K562 (cell line): ENCODE measurements around the gene ACHE. TPM values are rescaled to one million over a fixed set of nuclear protein-coding genes. Genes with fewer than 3 reads are reported as not detected.

ENCODE experiments used
- ARHGAP35 ChIP-seq: fragments of 450-650 bp; IDR thresholded peaks from 2 replicates; pipeline ENCODE4 v1.6.1; 2018; ENCODE audit not compliant: partially characterized antibody
- ETV5 ChIP-seq: sonication (generic); formaldehyde crosslinking; IDR thresholded peaks from 2 replicates; pipeline ENCODE4 v1.4.0; 2020; ENCODE audit warnings: low read depth, mild to moderate bottlenecking, missing genetic modification reagents
- MAZ ChIP-seq, 2 experiments: fragments of 450-650 bp in 1 of 2; sonication (generic) in 1 of 2; formaldehyde crosslinking; IDR thresholded peaks in 1 of 2; conservative IDR thresholded peaks in 1 of 2; 2 replicates each; pipeline versions ENCODE4 v1.4.0 to v1.5.0; 2020; ENCODE audit warnings: mild to moderate bottlenecking in 1 of 2, missing genetic modification reagents in 1 of 2
- TEAD4 ChIP-seq, 2 experiments: sonication (generic) in 1 of 2; formaldehyde crosslinking in 1 of 2; IDR thresholded peaks; 2 replicates each; pipeline versions ENCODE4 v1.6.1 to v1.8.0; 2012 to 2022; ENCODE audit warnings: borderline replicate concordance in 1 of 2, inconsistent platforms in 1 of 2, low read length in 1 of 2, mild to moderate bottlenecking in 1 of 2, missing genetic modification reagents in 1 of 2
- microRNA-seq: library from miRNA; unstranded; fragments of <30 nt; microRNA quantifications from one replicate; pipeline ENCODE4, GENCODE V29; 2018; ENCODE audit warnings: borderline microRNAs expressed
- polyA plus RNA-seq, 8 experiments: library from polyadenylated mRNA; depleted of rRNA in 4 of 8; stranded (reverse) in 5 of 8; unstranded in 3 of 8; fragments of >200 nt; fragmentation: Nextera tagmentation in 2 of 8; fragmentation: Illumina TruSeq in 1 of 8; extraction: Ambion mirVana in 2 of 8; extraction: Trizol in 1 of 8; gene quantifications; 2 replicates each; pipeline versions ENCODE4 v1.2.1 to v1.2.3, GENCODE V29; 2011 to 2014; ENCODE audit warnings: inconsistent platforms in 1 of 8, missing spikeins in 1 of 8
- small RNA-seq: library from RNA; depleted of rRNA; stranded (forward); fragments of <200 nt; gene quantifications from one replicate; pipeline ENCODE3, GENCODE V24; 2014
- total RNA-seq, 7 experiments: library from RNA; depleted of rRNA in 6 of 7; stranded (reverse); fragments of >200 nt in 6 of 7; fragmentation: Illumina TruSeq in 2 of 7; extraction: Trizol in 2 of 7; gene quantifications; 2 replicates each; pipeline versions ENCODE4 v1.2.1 to v1.2.3, GENCODE V29; 2011 to 2021; ENCODE audit warnings: low replicate concordance in 1 of 7
- TF ChIP-seq, protein P1 (sequence below): IDR thresholded peaks from 3 replicates; pipeline ENCODE4 v1.6.1; 2011; ENCODE audit warnings: borderline replicate concordance, mild to moderate bottlenecking, moderate library complexity; ENCODE audit not compliant: insufficient read length; ENCODE audit errors: extremely low read depth
- TF ChIP-seq, protein P2 (sequence below), 2 experiments: fragments of 450-650 bp; IDR thresholded peaks; 2 replicates each; pipeline ENCODE4 v1.6.1; 2018; ENCODE audit warnings: mild to moderate bottlenecking in 2 of 2, low read depth in 1 of 2; ENCODE audit not compliant: partially characterized antibody in 2 of 2
- TF ChIP-seq, protein P3 (sequence below): fragments of 250-450 bp; sonication (Bioruptor Pico); IDR thresholded peaks from 2 replicates; pipeline ENCODE4 v1.5.0; 2022; ENCODE audit warnings: mild to moderate bottlenecking

ACHE gene
- total and polyA plus RNA-seq, 9 of the 15 experiments (the other 6 are each of a cell fraction or from before 2014, with no cell fraction given): 0.04 to 8.8 (median 1.9) TPM

DNA sequence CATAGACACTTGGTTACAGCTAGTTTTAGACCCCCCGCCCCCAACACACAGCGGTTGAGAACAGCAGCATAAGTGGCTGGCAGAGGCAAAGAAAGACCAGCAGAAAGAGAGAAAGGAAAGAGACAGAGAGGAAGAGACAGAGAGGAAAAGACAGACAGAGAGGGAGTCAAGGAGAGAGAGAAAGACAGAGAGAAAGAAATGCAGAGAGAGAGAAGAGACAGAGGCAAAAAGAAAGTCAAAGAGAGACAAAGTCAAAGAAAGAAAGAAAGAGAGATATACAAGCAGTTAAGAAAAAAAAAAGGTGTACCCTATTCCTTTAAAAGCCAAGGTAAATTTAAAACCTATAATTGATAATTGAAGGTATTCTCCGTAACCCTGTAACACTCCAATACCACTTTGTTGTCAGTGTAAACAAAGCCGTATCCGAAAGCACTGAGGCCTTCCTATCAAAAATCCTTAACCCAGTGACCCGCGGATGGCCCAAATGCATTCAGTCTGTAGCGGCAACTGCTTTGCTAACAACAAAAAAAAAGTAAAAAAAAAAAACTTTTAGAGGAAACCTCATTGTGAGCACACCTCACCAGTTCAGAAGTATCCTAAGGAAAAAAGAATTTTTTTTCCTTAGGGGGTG lies 55.1 kb downstream of the ACHE start (continued):
- TF ChIP-seq, protein P1, sequence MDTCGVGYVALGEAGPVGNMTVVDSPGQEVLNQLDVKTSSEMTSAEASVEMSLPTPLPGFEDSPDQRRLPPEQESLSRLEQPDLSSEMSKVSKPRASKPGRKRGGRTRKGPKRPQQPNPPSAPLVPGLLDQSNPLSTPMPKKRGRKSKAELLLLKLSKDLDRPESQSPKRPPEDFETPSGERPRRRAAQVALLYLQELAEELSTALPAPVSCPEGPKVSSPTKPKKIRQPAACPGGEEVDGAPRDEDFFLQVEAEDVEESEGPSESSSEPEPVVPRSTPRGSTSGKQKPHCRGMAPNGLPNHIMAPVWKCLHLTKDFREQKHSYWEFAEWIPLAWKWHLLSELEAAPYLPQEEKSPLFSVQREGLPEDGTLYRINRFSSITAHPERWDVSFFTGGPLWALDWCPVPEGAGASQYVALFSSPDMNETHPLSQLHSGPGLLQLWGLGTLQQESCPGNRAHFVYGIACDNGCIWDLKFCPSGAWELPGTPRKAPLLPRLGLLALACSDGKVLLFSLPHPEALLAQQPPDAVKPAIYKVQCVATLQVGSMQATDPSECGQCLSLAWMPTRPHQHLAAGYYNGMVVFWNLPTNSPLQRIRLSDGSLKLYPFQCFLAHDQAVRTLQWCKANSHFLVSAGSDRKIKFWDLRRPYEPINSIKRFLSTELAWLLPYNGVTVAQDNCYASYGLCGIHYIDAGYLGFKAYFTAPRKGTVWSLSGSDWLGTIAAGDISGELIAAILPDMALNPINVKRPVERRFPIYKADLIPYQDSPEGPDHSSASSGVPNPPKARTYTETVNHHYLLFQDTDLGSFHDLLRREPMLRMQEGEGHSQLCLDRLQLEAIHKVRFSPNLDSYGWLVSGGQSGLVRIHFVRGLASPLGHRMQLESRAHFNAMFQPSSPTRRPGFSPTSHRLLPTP: no peak
- TF ChIP-seq, protein P2, sequence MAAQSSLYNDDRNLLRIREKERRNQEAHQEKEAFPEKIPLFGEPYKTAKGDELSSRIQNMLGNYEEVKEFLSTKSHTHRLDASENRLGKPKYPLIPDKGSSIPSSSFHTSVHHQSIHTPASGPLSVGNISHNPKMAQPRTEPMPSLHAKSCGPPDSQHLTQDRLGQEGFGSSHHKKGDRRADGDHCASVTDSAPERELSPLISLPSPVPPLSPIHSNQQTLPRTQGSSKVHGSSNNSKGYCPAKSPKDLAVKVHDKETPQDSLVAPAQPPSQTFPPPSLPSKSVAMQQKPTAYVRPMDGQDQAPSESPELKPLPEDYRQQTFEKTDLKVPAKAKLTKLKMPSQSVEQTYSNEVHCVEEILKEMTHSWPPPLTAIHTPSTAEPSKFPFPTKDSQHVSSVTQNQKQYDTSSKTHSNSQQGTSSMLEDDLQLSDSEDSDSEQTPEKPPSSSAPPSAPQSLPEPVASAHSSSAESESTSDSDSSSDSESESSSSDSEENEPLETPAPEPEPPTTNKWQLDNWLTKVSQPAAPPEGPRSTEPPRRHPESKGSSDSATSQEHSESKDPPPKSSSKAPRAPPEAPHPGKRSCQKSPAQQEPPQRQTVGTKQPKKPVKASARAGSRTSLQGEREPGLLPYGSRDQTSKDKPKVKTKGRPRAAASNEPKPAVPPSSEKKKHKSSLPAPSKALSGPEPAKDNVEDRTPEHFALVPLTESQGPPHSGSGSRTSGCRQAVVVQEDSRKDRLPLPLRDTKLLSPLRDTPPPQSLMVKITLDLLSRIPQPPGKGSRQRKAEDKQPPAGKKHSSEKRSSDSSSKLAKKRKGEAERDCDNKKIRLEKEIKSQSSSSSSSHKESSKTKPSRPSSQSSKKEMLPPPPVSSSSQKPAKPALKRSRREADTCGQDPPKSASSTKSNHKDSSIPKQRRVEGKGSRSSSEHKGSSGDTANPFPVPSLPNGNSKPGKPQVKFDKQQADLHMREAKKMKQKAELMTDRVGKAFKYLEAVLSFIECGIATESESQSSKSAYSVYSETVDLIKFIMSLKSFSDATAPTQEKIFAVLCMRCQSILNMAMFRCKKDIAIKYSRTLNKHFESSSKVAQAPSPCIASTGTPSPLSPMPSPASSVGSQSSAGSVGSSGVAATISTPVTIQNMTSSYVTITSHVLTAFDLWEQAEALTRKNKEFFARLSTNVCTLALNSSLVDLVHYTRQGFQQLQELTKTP (IDR thresholded peaks at IDR 0.05; ENCODE audit: low read depth in 1 of 2, partially characterized antibody in 2 of 2): peak; percentile 77 to 84
- TF ChIP-seq, protein P3, sequence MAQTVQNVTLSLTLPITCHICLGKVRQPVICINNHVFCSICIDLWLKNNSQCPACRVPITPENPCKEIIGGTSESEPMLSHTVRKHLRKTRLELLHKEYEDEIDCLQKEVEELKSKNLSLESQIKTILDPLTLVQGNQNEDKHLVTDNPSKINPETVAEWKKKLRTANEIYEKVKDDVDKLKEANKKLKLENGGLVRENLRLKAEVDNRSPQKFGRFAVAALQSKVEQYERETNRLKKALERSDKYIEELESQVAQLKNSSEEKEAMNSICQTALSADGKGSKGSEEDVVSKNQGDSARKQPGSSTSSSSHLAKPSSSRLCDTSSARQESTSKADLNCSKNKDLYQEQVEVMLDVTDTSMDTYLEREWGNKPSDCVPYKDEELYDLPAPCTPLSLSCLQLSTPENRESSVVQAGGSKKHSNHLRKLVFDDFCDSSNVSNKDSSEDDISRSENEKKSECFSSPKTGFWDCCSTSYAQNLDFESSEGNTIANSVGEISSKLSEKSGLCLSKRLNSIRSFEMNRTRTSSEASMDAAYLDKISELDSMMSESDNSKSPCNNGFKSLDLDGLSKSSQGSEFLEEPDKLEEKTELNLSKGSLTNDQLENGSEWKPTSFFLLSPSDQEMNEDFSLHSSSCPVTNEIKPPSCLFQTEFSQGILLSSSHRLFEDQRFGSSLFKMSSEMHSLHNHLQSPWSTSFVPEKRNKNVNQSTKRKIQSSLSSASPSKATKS (CRISPR knock-in tag): no peak
- TF ChIP-seq TEAD4 (IDR thresholded peaks at IDR 0.05; ENCODE audit: low read length): no peak
- no peak for TF ChIP-seq TEAD4 (CRISPR knock-in tag; IDR thresholded peaks at IDR 0.05; ENCODE audit: borderline replicate concordance)
- peak; percentile 79 for TF ChIP-seq ARHGAP35
- TF ChIP-seq ETV5 (CRISPR knock-in tag): no peak
- TF ChIP-seq MAZ (CRISPR knock-in tag; conservative IDR thresholded peaks at IDR 0.05 in 1 of 2, IDR thresholded peaks at IDR 0.05 in 1 of 2): no peak

Small RNAs within 50 kb of the gene (microRNA-seq; reads per million reads assigned to microRNA genes)
- not detected for gene MIR6875

Small RNAs within 50 kb of the gene (small RNA-seq; reads per million reads assigned to genes)
- gene RN7SL549P (not detected), gene RPS29P15 (not detected)

Other genes with a start within 250 kb of the ACHE start
Only the 7 nearest of the 16 such genes appear.
- gene EPHB4, start 68.4 kb downstream of the ACHE start, total RNA-seq (2014; rRNA removed): 65.2 and 85.5 TPM in 2 replicates
- 26.4 and 34.2 TPM in 2 replicates for gene EPHB4, start 68.4 kb downstream of the ACHE start, total RNA-seq (2014; rRNA removed; fragmentation: Illumina TruSeq; extraction: Trizol)
- gene EPHB4, start 68.4 kb downstream of the ACHE start, total RNA-seq (2015; rRNA removed; fragmentation: Illumina TruSeq; extraction: Trizol): 44.9 and 45.9 TPM in 2 replicates
- 81.5 and 82.1 TPM in 2 replicates for gene EPHB4, start 68.4 kb downstream of the ACHE start, total RNA-seq (2021)
- 37.7 and 37.9 TPM in 2 replicates for gene EPHB4, start 68.4 kb downstream of the ACHE start, polyA plus RNA-seq (2011; rRNA removed)
- gene EPHB4, start 68.4 kb downstream of the ACHE start, polyA plus RNA-seq (2014; fragmentation: Illumina TruSeq; extraction: Trizol): 36.4 and 55.3 TPM in 2 replicates
- 1 to 10 TPM; 1.2 to 1.5 TPM for gene EPHB4, start 68.4 kb downstream of the ACHE start, polyA plus RNA-seq (2014; fragmentation: Nextera tagmentation; extraction: Ambion mirVana)
- 47.0 and 50.6 TPM in 2 replicates for gene EPHB4, start 68.4 kb downstream of the ACHE start, polyA plus RNA-seq (2014; rRNA removed)
- 10.7 and 13.8 TPM in 2 replicates for gene SLC12A9, start 43.2 kb downstream of the ACHE start, total RNA-seq (2014; rRNA removed)
- 3.3 and 6.1 TPM in 2 replicates for gene SLC12A9, start 43.2 kb downstream of the ACHE start, total RNA-seq (2014; rRNA removed; fragmentation: Illumina TruSeq; extraction: Trizol)
- gene SLC12A9, start 43.2 kb downstream of the ACHE start, total RNA-seq (2015; rRNA removed; fragmentation: Illumina TruSeq; extraction: Trizol): 7.9 and 10.7 TPM in 2 replicates
- gene SLC12A9, start 43.2 kb downstream of the ACHE start, total RNA-seq (2021): 18.7 and 20.2 TPM in 2 replicates
- 8.4 and 10.6 TPM in 2 replicates for gene SLC12A9, start 43.2 kb downstream of the ACHE start, polyA plus RNA-seq (2011; rRNA removed)
- 11.7 and 13.7 TPM in 2 replicates for gene SLC12A9, start 43.2 kb downstream of the ACHE start, polyA plus RNA-seq (2014; fragmentation: Illumina TruSeq; extraction: Trizol)
- under 1 TPM; 0.06 to 0.17 TPM for gene SLC12A9, start 43.2 kb downstream of the ACHE start, polyA plus RNA-seq (2014; fragmentation: Nextera tagmentation; extraction: Ambion mirVana)
- 14.6 and 15.6 TPM in 2 replicates for gene SLC12A9, start 43.2 kb downstream of the ACHE start, polyA plus RNA-seq (2014; rRNA removed)
- gene TRIP6, start 28.5 kb downstream of the ACHE start, total RNA-seq (2014; rRNA removed): 104 and 108 TPM in 2 replicates
- gene TRIP6, start 28.5 kb downstream of the ACHE start, total RNA-seq (2014; rRNA removed; fragmentation: Illumina TruSeq; extraction: Trizol): 28.3 and 28.9 TPM in 2 replicates
- gene TRIP6, start 28.5 kb downstream of the ACHE start, total RNA-seq (2015; rRNA removed; fragmentation: Illumina TruSeq; extraction: Trizol): 85.7 and 90.5 TPM in 2 replicates
- 141 and 148 TPM in 2 replicates for gene TRIP6, start 28.5 kb downstream of the ACHE start, total RNA-seq (2021)
- gene TRIP6, start 28.5 kb downstream of the ACHE start, polyA plus RNA-seq (2011; rRNA removed): 48.5 and 54.0 TPM in 2 replicates
- gene TRIP6, start 28.5 kb downstream of the ACHE start, polyA plus RNA-seq (2014; fragmentation: Illumina TruSeq; extraction: Trizol): 35.6 and 78.2 TPM in 2 replicates
- gene TRIP6, start 28.5 kb downstream of the ACHE start, polyA plus RNA-seq (2014; fragmentation: Nextera tagmentation; extraction: Ambion mirVana): 10 to 100 TPM in 1 of 2 experiments, 1 to 10 TPM in 1; 5.9 to 12.0 TPM
- 103 and 112 TPM in 2 replicates for gene TRIP6, start 28.5 kb downstream of the ACHE start, polyA plus RNA-seq (2014; rRNA removed)
- gene SRRT, start 20.8 kb downstream of the ACHE start, total RNA-seq (2014; rRNA removed): 155 and 156 TPM in 2 replicates
- gene SRRT, start 20.8 kb downstream of the ACHE start, total RNA-seq (2014; rRNA removed; fragmentation: Illumina TruSeq; extraction: Trizol): 51.8 and 71.6 TPM in 2 replicates
- gene SRRT, start 20.8 kb downstream of the ACHE start, total RNA-seq (2015; rRNA removed; fragmentation: Illumina TruSeq; extraction: Trizol): 80.6 and 84.4 TPM in 2 replicates
- 238 and 263 TPM in 2 replicates for gene SRRT, start 20.8 kb downstream of the ACHE start, total RNA-seq (2021)
- 36.5 and 68.2 TPM in 2 replicates for gene SRRT, start 20.8 kb downstream of the ACHE start, polyA plus RNA-seq (2011; rRNA removed)
- 143 and 145 TPM in 2 replicates for gene SRRT, start 20.8 kb downstream of the ACHE start, polyA plus RNA-seq (2014; fragmentation: Illumina TruSeq; extraction: Trizol)
- gene SRRT, start 20.8 kb downstream of the ACHE start, polyA plus RNA-seq (2014; fragmentation: Nextera tagmentation; extraction: Ambion mirVana): 10 to 100 TPM; 10.3 to 16.7 TPM
- gene SRRT, start 20.8 kb downstream of the ACHE start, polyA plus RNA-seq (2014; rRNA removed): 140 and 171 TPM in 2 replicates
- 18.8 and 20.9 TPM in 2 replicates for gene UFSP1, start 6.2 kb downstream of the ACHE start, total RNA-seq (2014; rRNA removed)
- gene UFSP1, start 6.2 kb downstream of the ACHE start, total RNA-seq (2014; rRNA removed; fragmentation: Illumina TruSeq; extraction: Trizol): 1.4 and 2.1 TPM in 2 replicates
- 3.5 and 3.7 TPM in 2 replicates for gene UFSP1, start 6.2 kb downstream of the ACHE start, total RNA-seq (2015; rRNA removed; fragmentation: Illumina TruSeq; extraction: Trizol)
- gene UFSP1, start 6.2 kb downstream of the ACHE start, total RNA-seq (2021): 7.8 and 8.5 TPM in 2 replicates
- 1.7 and 2.3 TPM in 2 replicates for gene UFSP1, start 6.2 kb downstream of the ACHE start, polyA plus RNA-seq (2011; rRNA removed)
- 1.3 and 2.0 TPM in 2 replicates for gene UFSP1, start 6.2 kb downstream of the ACHE start, polyA plus RNA-seq (2014; fragmentation: Illumina TruSeq; extraction: Trizol)
- gene UFSP1, start 6.2 kb downstream of the ACHE start, polyA plus RNA-seq (2014; fragmentation: Nextera tagmentation; extraction: Ambion mirVana): under 1 TPM; 0.50 to 0.53 TPM
- 13.5 and 14.3 TPM in 2 replicates for gene UFSP1, start 6.2 kb downstream of the ACHE start, polyA plus RNA-seq (2014; rRNA removed)
- 0.09 and 0.33 TPM in 2 replicates for gene MUC3A, start 53.6 kb upstream of the ACHE start, total RNA-seq (2014; rRNA removed)
- gene MUC3A, start 53.6 kb upstream of the ACHE start, total RNA-seq (2014; rRNA removed; fragmentation: Illumina TruSeq; extraction: Trizol): 0.13 and 0.15 TPM in 2 replicates
- gene MUC3A, start 53.6 kb upstream of the ACHE start, total RNA-seq (2015; rRNA removed; fragmentation: Illumina TruSeq; extraction: Trizol): not detected in 2 replicates
- 1.6 and 2.6 TPM in 2 replicates for gene MUC3A, start 53.6 kb upstream of the ACHE start, total RNA-seq (2021)
- gene MUC3A, start 53.6 kb upstream of the ACHE start, polyA plus RNA-seq (2011; rRNA removed): 0.25 and 0.35 TPM in 2 replicates
- 1.7 and 2.2 TPM in 2 replicates for gene MUC3A, start 53.6 kb upstream of the ACHE start, polyA plus RNA-seq (2014; fragmentation: Illumina TruSeq; extraction: Trizol)
- under 1 TPM; 0.06 to 0.08 TPM for gene MUC3A, start 53.6 kb upstream of the ACHE start, polyA plus RNA-seq (2014; fragmentation: Nextera tagmentation; extraction: Ambion mirVana)
- gene MUC3A, start 53.6 kb upstream of the ACHE start, polyA plus RNA-seq (2014; rRNA removed): 0.25 and 0.53 TPM in 2 replicates
- 0.33 and 1.2 TPM in 2 replicates for gene MUC12, start 73.7 kb upstream of the ACHE start, total RNA-seq (2014; rRNA removed)
- 0.29 TPM in 1 of 2 replicates, not detected in the other for gene MUC12, start 73.7 kb upstream of the ACHE start, total RNA-seq (2014; rRNA removed; fragmentation: Illumina TruSeq; extraction: Trizol)
- not detected in 2 replicates for gene MUC12, start 73.7 kb upstream of the ACHE start, total RNA-seq (2015; rRNA removed; fragmentation: Illumina TruSeq; extraction: Trizol)
- 0.40 and 1.1 TPM in 2 replicates for gene MUC12, start 73.7 kb upstream of the ACHE start, total RNA-seq (2021)
- gene MUC12, start 73.7 kb upstream of the ACHE start, polyA plus RNA-seq (2011; rRNA removed): 0.43 and 1.1 TPM in 2 replicates
- 0.85 and 2.5 TPM in 2 replicates for gene MUC12, start 73.7 kb upstream of the ACHE start, polyA plus RNA-seq (2014; fragmentation: Illumina TruSeq; extraction: Trizol)
- gene MUC12, start 73.7 kb upstream of the ACHE start, polyA plus RNA-seq (2014; fragmentation: Nextera tagmentation; extraction: Ambion mirVana): under 1 TPM; 0.23 to 0.46 TPM
- gene MUC12, start 73.7 kb upstream of the ACHE start, polyA plus RNA-seq (2014; rRNA removed): 0.73 and 0.94 TPM in 2 replicates